ACHN (cell line): ENCODE measurements around the gene CTNNA3.
"Not testable (repeated sequence)": the region's sequence is repeated elsewhere in the genome, so short reads cannot be mapped to it uniquely, and the experiment has no call there.

Experiments used
- DNase-seq: peaks from one replicate; pipeline ENCODE4 v3.0.0-alpha.2; 2015
- in situ Hi-C: cut with HindIII; loops from 2 replicates; pipeline ENCODE4 v1.10.0; 2017; ENCODE audit warnings: low sequenced_read_pairs, low pct_ligation_motif_present, low pct_unique_long_range_greater_than_20kb

Gene CTNNA3

DNA sequence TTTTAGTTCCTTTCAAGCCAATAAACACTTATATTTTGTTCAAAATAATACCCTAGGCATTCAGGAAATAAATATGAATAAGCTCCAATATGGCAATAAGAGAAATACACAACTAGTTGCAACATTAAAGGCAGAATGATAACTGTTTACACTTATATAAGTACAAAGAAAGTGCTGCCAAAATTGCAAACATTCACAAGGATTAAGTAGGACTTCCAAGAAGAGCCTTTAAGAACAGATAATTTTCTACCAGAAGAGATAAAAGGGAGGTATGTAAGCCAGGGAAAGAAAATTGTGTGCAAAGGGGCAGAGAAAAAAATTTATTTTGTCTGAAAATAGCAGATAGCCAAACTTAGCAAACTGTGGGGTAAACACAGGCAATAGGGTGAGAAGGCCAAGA, 83.8 kb downstream of the CTNNA3 start:
- in situ Hi-C loops: no loop called here

DNA sequence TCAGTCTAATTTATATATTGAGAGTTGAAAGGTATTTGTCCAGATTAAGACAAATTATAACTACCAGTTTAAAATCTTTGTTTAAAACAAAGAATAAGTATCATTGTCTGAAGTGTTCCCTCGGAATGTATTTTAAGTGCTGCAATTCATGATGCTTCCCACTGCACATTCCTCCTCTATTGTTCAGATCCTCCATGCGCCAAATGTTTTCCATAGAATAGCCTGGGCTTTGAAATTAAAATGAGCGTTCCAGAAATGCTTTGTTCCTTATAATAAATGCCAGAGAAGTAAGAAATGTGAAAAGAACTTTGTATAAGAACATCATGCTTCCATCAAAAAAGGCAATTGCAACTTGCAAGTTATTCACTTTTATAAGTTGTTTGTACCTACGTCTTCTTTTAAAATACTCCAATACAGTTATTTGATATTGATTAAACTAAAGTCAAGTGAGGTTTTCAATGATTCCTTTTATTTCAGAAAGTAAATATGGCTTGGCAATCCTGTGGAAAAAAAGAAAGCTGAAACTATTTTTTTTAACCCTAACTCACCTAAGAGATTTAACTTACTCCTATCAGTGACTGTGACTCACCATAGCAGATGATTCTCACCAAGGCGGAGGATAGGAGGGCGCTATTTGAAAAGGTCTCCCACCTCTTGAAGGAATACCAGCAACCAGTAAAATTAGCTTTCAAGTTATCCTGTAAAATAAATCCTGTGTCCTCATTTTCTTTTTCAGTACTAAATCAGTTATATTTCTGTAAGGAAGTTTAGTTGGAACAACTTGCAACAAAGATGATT, 85.8 kb downstream of the CTNNA3 start:
- DNase-seq: no peak
- in situ Hi-C loops: no loop called here

More for the DNA sequence above, 83.8 kb downstream of the CTNNA3 start:
- no peak for DNase-seq

DNA sequence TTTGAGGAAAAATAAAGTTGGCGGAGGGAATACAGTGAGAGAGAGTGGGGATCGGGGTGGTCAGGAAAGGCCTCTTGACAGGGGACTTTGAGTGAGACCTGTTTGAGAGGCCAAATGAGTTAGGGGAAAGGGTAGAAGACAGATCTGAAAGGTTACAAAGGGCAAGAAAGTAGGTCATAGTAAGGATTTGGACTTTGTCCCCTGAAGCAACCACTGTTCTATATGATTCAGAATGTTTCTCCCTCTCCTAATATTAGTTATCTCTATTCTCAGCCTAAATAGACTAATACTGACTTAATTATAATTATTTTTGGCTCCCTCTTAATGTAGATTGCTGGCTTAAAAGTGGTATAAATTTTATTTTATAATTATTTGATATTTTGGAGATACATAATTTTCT, 88.0 kb downstream of the CTNNA3 start:
- no peak for DNase-seq
- in situ Hi-C loops: no loop called here

DNA sequence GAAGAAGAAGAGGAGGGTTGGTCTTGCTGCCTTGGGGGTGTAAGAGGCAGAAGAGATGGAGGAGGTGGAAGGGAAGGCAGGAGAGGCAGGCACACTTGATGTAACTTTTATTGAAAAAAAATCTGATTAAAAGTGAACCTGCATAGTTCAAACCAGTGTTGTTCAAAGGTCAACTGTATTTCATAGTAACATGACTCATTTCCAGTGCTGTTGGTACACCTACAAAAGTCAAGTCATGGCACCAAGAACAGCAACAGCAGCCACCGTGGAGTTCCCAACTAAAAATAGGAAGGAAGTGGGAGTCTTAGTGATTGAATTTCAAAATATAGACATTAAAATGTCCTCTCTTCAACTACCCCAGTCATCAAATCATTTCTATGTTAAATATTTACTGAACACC, 88.5 kb downstream of the CTNNA3 start:
- DNase-seq: peak; percentile 15
- in situ Hi-C loops: no loop called here

DNA sequence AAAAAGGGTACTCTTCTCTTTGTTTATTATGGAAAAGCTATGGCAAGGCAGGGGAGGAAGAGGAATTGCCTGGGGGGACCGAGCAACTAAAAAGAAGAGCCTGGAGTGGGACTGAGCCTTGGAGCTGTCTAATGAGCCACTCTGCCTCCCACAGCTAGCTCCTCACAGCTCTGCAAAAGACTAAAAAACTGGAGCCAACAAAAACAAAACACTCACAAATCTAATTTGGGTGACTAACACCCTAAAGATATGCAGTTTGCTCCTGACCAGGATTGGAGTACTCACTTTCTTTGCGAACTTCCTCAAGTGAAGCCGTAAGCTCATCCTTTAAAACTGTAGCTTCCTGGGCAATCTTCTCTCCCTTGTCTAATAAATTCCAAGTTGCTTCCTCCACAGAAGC, 89.4 kb downstream of the CTNNA3 start:
- in situ Hi-C loops: no loop called here
- DNase-seq: peak; percentile 29

DNA sequence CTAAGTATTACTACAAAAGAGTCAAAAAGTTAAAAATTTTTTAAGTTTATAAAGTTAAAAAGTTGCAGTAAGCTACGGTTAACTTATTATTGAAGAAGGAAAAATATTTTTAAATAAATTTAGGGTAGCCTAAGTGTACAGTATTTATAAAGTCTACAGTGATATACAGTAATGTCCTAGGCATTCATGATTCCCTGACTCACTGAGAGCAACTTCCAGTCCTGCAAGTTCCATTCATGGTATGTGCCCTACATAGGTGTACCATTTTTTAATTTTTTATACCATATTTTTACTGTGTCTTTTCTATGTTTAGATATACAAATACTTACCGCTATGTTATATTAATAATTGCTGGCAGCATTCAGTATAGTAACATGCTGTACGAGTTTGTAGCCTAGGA, 92.3 kb downstream of the CTNNA3 start:
- in situ Hi-C loops: no loop called here
- no peak for DNase-seq

DNA sequence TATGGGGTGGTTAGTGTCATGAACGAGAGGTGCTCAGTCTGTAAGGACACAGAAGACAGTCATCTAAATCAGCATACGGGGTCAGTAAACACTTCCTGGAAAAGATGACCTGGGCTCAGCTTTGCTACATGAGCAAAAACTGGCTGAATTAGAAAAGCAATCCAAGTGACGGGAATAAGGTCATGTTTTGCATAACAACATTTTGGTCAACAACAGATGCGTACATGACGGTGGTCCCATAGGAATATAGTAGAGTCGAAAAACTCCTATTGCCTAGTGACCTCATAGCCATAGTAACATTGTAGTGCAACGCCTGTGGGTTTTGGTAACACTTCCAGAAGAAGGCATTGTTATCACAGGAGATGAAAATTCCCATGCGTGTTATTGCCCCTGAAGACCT, 92.9 kb downstream of the CTNNA3 start:
- in situ Hi-C loops: no loop called here
- DNase-seq: no peak

DNA sequence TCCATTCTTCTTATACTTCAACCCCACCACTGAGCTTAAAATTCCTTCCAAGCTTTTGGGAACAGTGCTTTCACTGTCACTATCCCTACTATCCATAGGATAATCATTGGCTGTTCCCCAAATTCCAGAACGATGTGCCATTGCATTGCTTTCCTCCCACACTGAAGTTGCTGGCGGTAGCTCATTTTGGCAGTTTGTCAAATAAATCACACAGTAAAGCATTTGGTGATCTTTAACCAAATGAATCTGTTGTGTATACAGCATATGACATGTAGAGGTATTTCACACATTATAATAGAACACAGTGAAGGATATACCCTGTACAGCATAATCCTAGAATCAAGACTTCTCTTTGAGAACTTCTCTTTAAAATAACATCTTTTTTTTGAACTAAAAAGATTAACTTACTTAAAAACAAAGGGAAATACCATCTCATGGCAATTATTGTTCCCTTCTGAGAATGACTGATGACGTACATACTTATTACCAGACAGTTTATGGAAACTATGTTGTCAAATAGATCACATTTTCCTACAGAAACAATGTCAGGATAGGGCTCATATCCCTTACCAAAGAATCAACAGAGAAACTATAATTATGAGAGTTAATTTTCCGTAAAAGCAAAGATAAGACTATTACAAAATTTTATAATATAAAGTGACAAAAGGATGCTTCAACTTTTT, 93.6 kb downstream of the CTNNA3 start:
- DNase-seq: peak; percentile 82
- in situ Hi-C loops: no loop called here

DNA sequence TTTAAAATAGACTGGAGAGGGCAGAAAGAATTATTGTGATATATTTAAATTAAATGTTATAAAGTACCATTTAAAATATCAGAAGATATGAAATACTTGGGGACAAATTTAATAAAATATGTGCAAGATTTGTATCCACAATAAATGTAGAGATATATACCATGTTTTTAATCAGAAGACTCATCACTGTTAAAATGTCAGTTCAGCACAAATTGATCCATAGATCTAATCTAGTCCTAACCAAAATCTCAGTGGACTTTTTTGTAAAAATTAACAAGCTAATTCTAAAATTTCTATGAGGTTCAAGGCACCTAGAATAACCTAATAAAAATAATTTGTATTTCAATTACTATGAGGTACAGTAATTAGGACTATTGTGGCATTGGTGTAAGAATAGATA, 96.4 kb downstream of the CTNNA3 start:
- in situ Hi-C loops: no loop called here
- DNase-seq: no peak

DNA sequence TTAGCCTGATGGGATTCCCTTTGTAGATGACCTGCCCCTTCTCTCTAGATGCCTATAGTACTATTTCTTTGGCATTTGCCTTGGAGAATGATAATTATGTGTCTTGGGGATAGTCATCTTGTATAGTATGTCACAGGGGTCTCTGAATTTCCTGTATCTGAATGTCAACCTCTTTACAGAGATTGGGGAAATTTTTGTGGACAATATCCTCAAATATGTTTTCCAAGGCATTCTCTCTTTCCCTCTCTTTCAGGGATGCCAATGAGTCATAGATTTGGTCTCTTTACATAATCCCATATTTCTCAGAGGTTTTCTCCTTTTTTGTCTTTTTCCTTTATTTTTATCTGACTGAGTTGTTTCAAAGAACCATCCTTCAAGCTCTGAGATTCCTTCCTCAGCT, 99.4 kb downstream of the CTNNA3 start:
- DNase-seq: no peak
- in situ Hi-C loops: no loop called here

DNA sequence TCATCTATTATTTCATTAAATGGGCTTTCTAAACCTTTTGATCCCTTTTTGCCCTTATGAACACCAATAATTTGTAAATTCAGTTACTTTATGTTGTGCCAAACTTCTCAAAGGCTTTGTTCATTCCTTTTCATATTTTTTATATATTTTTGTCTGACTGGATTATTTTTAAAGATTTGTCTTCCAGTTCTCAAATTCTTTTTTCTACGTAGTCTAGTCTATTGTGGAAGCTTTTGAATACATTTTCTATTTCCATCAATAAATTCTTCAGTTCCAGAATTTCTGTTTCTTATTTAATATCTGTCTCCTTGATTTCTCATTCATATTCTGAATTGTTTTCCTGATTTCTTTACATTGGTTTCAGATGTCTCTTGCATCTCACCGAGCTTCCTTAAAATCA, 108.2 kb downstream of the CTNNA3 start:
- DNase-seq: no peak
- in situ Hi-C loops: no loop called here

DNA sequence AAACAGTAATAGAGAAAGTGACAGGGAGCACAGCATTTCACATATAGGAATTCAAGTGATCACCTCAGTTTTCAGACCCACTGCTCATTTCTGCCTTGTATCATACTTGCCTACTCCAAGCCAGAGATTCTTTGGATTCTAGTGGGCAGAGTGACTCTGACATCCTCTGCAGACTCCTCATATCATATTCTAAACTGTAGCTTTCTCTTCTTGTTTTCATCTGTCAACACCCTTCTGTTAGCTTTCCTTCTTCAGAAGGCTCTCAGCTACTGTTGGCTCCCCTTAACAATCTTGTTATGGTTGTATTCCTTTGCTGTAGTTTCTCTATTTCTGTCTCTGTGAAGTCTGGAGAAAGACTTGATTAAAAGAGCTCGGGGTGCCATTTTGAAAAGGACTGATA, 120.5 kb downstream of the CTNNA3 start:
- no peak for DNase-seq
- in situ Hi-C loops: no loop called here

DNA sequence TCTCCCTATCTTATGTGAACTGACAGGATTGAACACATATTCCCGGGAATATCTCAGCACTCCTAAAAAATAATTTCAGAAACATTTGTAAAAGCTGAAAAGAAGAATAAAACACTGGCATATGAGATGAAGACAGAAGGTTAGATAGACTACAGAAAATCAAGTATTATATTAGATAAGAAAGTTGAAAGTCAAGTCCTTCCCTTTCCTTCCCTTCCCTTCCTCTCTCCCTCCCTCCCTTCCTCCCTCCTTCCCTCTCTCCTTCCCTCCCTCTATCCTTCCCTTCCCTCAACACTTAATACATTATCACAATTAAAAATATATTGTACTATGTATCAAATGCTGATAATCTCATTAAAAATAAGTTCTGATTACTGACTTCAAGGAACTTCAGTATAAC, 122.5 kb downstream of the CTNNA3 start:
- in situ Hi-C loops: no loop called here
- DNase-seq: no peak

DNA sequence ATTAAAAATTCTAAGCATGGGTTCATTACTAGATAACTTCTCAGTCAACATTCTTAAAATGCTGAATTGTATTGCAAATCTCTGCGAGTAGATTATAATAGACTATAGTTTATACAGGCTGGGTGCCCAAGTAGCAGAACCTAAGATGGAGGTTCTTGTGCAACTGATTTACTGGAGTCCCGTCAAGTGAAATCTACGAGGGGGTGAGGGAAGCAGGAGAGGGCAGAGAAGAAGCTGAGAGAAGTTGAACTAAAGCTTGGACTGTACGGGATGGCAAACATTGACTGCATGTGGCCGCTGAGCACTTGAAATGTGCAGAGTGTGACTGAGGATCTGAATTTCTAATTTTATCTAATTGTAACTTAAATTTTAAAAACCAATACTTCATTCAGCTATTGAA, 124.5 kb downstream of the CTNNA3 start:
- in situ Hi-C loops: no loop called here
- DNase-seq: no peak

DNA sequence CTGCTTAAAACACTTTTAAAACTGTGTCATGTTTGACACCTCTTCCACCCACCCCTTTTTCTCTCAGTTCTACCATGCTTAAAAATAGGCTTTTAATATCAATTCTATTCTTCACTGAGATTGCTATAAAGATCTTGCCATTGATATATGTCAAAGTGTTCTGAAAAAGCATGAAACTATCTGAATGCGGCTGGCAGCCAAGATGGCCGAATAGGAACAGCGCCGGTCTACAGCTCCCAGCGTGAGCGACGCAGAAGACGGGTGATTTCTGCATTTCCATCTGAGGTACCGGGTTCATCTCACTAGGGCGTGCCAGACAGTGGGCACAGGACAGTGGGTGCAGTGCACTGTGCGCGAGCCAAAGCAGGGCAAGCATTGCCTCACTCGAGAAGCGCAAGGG, 137.7 kb downstream of the CTNNA3 start:
- in situ Hi-C loops, DNase-seq: not testable (repeated sequence)

DNA sequence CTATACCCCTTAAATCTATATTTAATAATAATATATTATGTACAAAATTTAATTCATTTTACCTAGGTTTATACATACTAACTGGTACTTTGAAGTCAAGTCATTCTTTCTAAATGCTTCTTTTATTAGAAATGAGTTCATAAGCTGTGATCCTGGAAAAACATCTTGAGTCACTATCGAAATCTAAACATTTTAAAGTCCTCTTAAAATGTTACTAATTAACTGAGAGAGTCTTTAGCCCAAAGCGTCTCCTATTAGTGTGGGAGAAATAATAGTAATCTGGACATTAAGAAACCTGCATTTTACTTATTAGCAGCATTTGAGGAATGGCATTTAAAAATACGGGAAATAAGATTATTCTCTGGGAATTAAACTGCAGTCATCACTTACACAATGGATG, 142.7 kb downstream of the CTNNA3 start:
- in situ Hi-C loops: no loop called here
- no peak for DNase-seq

DNA sequence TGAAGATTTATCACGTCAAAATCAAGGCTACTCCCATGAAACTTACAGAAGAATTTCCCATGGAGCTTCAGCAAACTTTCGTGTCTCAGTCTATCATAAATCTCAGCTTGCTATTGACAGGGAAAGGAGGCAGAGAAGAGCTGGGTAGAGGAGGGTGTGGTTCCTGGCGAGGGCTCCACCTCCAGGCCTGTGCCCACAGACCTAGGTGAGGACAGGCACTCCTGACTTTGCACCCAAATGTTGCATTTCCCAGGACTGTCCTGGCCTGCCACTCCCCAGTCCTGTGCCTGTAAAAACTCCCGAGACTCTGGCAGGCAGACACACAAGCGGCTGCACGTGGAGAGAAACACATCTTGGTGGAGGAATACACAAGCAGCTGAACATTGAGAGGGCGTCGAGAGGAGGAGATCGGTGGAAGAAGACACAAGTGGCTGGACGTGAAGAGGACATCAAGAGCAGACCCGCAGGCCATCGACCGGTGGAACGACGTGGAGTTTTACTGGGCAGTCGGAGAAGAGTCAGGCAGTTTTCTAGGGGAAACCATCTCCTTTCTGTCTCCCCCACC, 145.1 kb downstream of the CTNNA3 start:
- in situ Hi-C loops: no loop called here
- DNase-seq: no peak

DNA sequence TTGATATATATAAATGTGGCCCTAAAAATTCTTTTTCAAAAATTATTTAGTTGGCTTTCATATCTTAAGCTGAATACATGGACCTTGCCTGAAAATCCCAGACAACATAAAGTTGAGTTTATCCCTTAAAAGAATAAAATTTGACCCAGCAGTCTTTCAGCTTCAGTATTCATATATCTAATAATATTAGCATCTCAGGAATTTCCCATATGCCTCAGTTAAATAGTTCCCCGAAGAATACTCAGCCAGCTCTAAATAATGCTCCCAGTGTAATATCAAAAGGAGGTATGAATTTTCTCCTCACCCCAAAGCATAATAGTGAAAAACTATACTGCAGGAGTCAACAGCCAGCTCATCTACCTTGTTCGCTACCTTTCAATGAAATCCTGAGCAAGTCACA, 145.9 kb downstream of the CTNNA3 start:
- in situ Hi-C loops: no loop called here
- no peak for DNase-seq

DNA sequence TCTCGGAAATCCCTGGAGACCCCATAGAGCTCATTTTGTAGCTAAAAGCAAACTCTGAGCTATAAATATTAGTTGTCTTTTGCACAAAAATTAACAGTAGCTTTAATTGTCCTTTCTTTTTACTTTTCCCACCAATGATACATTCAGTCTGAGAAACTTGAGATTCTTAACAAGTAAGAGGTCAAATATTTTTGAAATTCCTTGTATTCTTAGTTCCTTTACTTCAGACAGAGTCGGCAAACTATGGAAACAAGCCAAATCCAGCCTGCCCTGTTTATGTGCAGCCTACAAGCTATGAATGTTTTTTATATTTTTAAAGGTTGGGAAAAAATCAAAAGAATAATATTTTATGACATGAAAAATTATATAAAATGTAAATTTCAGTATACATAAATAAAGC, 146.6 kb downstream of the CTNNA3 start:
- no peak for DNase-seq
- in situ Hi-C loops: no loop called here

DNA sequence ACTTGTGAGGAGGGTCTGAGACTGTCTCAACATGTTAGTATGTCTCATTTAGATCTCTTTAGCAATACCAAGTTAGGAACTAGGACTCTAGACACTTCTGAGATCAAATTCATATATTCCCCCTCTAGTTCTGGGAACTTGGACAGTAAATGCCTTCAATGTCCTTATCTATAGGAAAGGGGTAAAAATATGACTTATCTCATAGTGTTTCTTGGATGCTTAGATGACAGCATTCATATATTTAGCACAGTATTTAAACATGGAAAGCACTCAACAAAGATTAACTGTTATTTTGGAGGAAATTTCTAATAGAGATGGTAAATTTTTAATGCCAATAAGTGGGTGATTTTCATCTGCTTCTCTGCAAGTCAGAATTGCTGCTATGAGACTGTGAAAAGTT, 154.6 kb downstream of the CTNNA3 start:
- in situ Hi-C loops: no loop called here
- DNase-seq: no peak
